WTC11 (cell line): Measurements from ENCODE around the gene RAPGEF6. TPM values are rescaled to one million over a fixed set of nuclear protein-coding genes. Genes with fewer than 3 reads are reported as not detected.

Experiments used
- ATAC-seq: fragments of 200-7000 bp; cut with Tn5 transposase; 2 replicates; pipeline ENCODE4 v1.10.0; 2021; ENCODE audit warnings: mild to moderate bottlenecking, moderate library complexity
- CTCF ChIA-PET: fragments of 300-600 bp; sonication (Branson Sonifier 250); formaldehyde crosslinking; loops from one replicate; lab custom pipeline; 2021; ENCODE audit warnings: antibody characterized with exemption; lab: Charles Lee
- POLR2A ChIA-PET: fragments of 350-600 bp; sonication (Branson Sonifier 250); formaldehyde crosslinking; loops from one replicate; lab custom pipeline; 2021; ENCODE audit warnings: antibody characterized with exemption; lab: Charles Lee
- DNase-seq: peaks from one replicate; pipeline ENCODE4 v3.0.0; 2021; ENCODE audit warnings: low spot score
- H3K27ac Mint-ChIP-seq: 2 replicates; pipeline ENCODE4 v1.8.0; 2021; ENCODE audit warnings: mixed read lengths
- H3K27me3 Mint-ChIP-seq: 2 replicates; pipeline ENCODE4 v1.8.0; 2021; ENCODE audit warnings: low read depth, mild to moderate bottlenecking, moderate library complexity, mixed read lengths
- H3K36me3 Mint-ChIP-seq: 2 replicates; pipeline ENCODE4 v1.8.0; 2021; ENCODE audit warnings: mixed read lengths
- H3K4me1 Mint-ChIP-seq: 2 replicates; pipeline ENCODE4 v1.8.0; 2022; ENCODE audit warnings: mixed read lengths
- H3K4me3 Mint-ChIP-seq: 2 replicates; pipeline ENCODE4 v1.8.0; 2021; ENCODE audit warnings: mild to moderate bottlenecking, moderate library complexity, mixed read lengths
- H3K9me3 Mint-ChIP-seq: 2 replicates; pipeline ENCODE4 v1.8.0; 2021; ENCODE audit warnings: mixed read lengths
- ARID4B ChIP-seq: sonication (generic); formaldehyde crosslinking; IDR thresholded peaks from 2 replicates; pipeline ENCODE4 v1.8.0; 2023; ENCODE audit warnings: missing genetic modification reagents, mild to moderate bottlenecking, borderline replicate concordance
- ATF3 ChIP-seq: sonication (generic); formaldehyde crosslinking; conservative IDR thresholded peaks from 2 replicates; pipeline ENCODE4 v1.8.1; 2022; ENCODE audit warnings: mild to moderate bottlenecking, missing genetic modification reagents
- FOXJ3 ChIP-seq: sonication (generic); formaldehyde crosslinking; IDR thresholded peaks from 2 replicates; pipeline ENCODE4 v1.9.0; 2021; ENCODE audit warnings: missing genetic modification reagents, mild to moderate bottlenecking, borderline replicate concordance
- FOXP1 ChIP-seq: sonication (generic); formaldehyde crosslinking; IDR thresholded peaks from 2 replicates; pipeline ENCODE4 v1.8.0; 2022; ENCODE audit warnings: missing genetic modification reagents, mild to moderate bottlenecking, moderate library complexity, borderline replicate concordance
- FOXP4 ChIP-seq: sonication (generic); formaldehyde crosslinking; IDR thresholded peaks from 2 replicates; pipeline ENCODE4 v1.8.0; 2022; ENCODE audit warnings: mild to moderate bottlenecking, missing genetic modification reagents
- GABPB1 ChIP-seq: sonication (generic); formaldehyde crosslinking; IDR thresholded peaks from 2 replicates; pipeline ENCODE4 v1.8.1; 2023; ENCODE audit warnings: mild to moderate bottlenecking, missing genetic modification reagents
- GRHL2 ChIP-seq: fragments of 250-450 bp; sonication (Bioruptor Pico); IDR thresholded peaks from 2 replicates; pipeline ENCODE4 v1.8.0; 2022; ENCODE audit warnings: mild to moderate bottlenecking, moderate library complexity; ENCODE audit not compliant: insufficient replicate concordance, severe bottlenecking
- JAZF1 ChIP-seq: fragments of 250-450 bp; sonication (Bioruptor Pico); IDR thresholded peaks from 2 replicates; pipeline ENCODE4 v1.9.0; 2021; ENCODE audit warnings: moderate library complexity, mild to moderate bottlenecking, inconsistent platforms
- MLX ChIP-seq: sonication (generic); formaldehyde crosslinking; IDR thresholded peaks from 2 replicates; pipeline ENCODE4 v1.8.1; 2023; ENCODE audit warnings: mild to moderate bottlenecking, missing genetic modification reagents, moderate library complexity
- PREB ChIP-seq: sonication (generic); formaldehyde crosslinking; IDR thresholded peaks from 2 replicates; pipeline ENCODE4 v1.8.1; 2022; ENCODE audit warnings: mild to moderate bottlenecking, missing genetic modification reagents, moderate library complexity, borderline replicate concordance
- TEAD1 ChIP-seq: sonication (generic); formaldehyde crosslinking; IDR thresholded peaks from 2 replicates; pipeline ENCODE4 v1.8.0; 2022; ENCODE audit warnings: mild to moderate bottlenecking, missing genetic modification reagents
- ZBTB21 ChIP-seq: sonication (generic); formaldehyde crosslinking; IDR thresholded peaks from 2 replicates; pipeline ENCODE4 v1.8.1; 2023; ENCODE audit warnings: mild to moderate bottlenecking, missing genetic modification reagents, borderline replicate concordance
- ZNF138 ChIP-seq: sonication (generic); formaldehyde crosslinking; conservative IDR thresholded peaks from 2 replicates; pipeline ENCODE4 v1.8.1; 2022; ENCODE audit warnings: mild to moderate bottlenecking, moderate library complexity, missing genetic modification reagents
- ZNF232 ChIP-seq: sonication (generic); formaldehyde crosslinking; IDR thresholded peaks from 2 replicates; pipeline ENCODE4 v1.8.0; 2022; ENCODE audit warnings: mild to moderate bottlenecking, missing genetic modification reagents
- ZSCAN18 ChIP-seq: fragments of 250-450 bp; sonication (Bioruptor Pico); IDR thresholded peaks from 2 replicates; pipeline ENCODE4 v2.1.2; 2022; ENCODE audit warnings: mild to moderate bottlenecking, moderate library complexity
- total RNA-seq: library from RNA; stranded (reverse); gene quantifications from 3 replicates; pipeline ENCODE4 v1.2.3, GENCODE V29; 2021

Gene RAPGEF6
- total RNA-seq, 1 experiment from 2014 or later, result 18.0 TPM

- TF ChIP-seq ZSCAN18 (CRISPR knock-in tag) (no peak), MLX (no peak), JAZF1 (CRISPR knock-in tag) (no peak), FOXP1 (CRISPR knock-in tag) (no peak), ZNF232 (CRISPR knock-in tag) (no peak), ZNF138 (CRISPR knock-in tag) (no peak), FOXJ3 (CRISPR knock-in tag) (no peak), ATF3 (CRISPR knock-in tag) (no peak), GRHL2 (no peak)
These were observed 27.6 kb downstream of the RAPGEF6 start (continued) for GRCh38 chr5:131607418-131607817.

- ChIA-PET POLR2A (no interaction called here), CTCF (interaction anchor here (0.6 to 1.6 kb wide), 2 partner anchors 16 to 17 kb away, joined by 4 to 7 read pairs; no protein-coding TSS in a partner anchor)
- no peak overlapping the region for H3K4me3 Mint-ChIP-seq
- no peak overlapping the region for H3K27ac Mint-ChIP-seq
- ATAC-seq (no peak), DNase-seq (no peak)
- H3K27me3 Mint-ChIP-seq, result no peaks in the 10 kb centered on the region
- H3K36me3 Mint-ChIP-seq, result peaks cover 14% of the 10 kb centered on the region
- H3K9me3 Mint-ChIP-seq, result no peaks in the 10 kb centered on the region
- no peak for TF ChIP-seq ZBTB21
- no peak for TF ChIP-seq GABPB1 (CRISPR knock-in tag)
- peaks cover 21% of the 10 kb centered on the region for H3K4me1 Mint-ChIP-seq
These were observed 29.9 kb downstream of the RAPGEF6 start for GRCh38 chr5:131605086-131605485.

GRCh38 chr5:131595088-131596033, 39.7 kb downstream of the RAPGEF6 start:
- no peak for ATAC-seq
- ChIA-PET CTCF (interaction anchor here (0.7 kb wide), 1 partner anchor 45 kb away, joined by 4 read pairs; no protein-coding TSS in a partner anchor), POLR2A (no interaction called here)
- no peak for TF ChIP-seq TEAD1 (CRISPR knock-in tag)
- TF ChIP-seq FOXP4 (CRISPR knock-in tag), result no peak
- no peak for TF ChIP-seq PREB
- TF ChIP-seq ARID4B (CRISPR knock-in tag), result no peak
- H3K9me3 Mint-ChIP-seq, result peaks cover 30% of the 10 kb centered on the region
- H3K27me3 Mint-ChIP-seq, result no peaks in the 10 kb centered on the region
- H3K4me3 Mint-ChIP-seq, result no peak overlapping the region
- H3K36me3 Mint-ChIP-seq, result peaks cover 36% of the 10 kb centered on the region
- 0 out of 2 replicates have a peak, but pooled peaks cover 3% of the 10 kb centered on the region for H3K4me1 Mint-ChIP-seq
- DNase-seq, result no peak
- no peak overlapping the region for H3K27ac Mint-ChIP-seq
